Activated CD4-positive, alpha-beta T cell treated with anti-CD3 and anti-CD28 coated beads for 24 hours (primary cell): ENCODE data around the gene KRTDAP.
"Not testable (repeated sequence)": the region's sequence is repeated elsewhere in the genome, so short reads cannot be mapped to it uniquely, and the experiment has no call there.

Experiments used
- DNase-seq, 2 donors: peaks; one replicate each; pipeline ENCODE4 v3.0.0-alpha.2; 2020; ENCODE audit warnings: low read depth in 2 of 2

The KRTDAP gene

GRCh38 chr19:35484252-35485036, 5.8 kb downstream of the KRTDAP start:
- no peak for DNase-seq

- DNase-seq, result no peak
Measured at GRCh38 chr19:35483089-35483488, 7.2 kb downstream of the KRTDAP start.

GRCh38 chr19:35478794-35479677, 11.2 kb downstream of the KRTDAP start:
- DNase-seq, result no peak

GRCh38 chr19:35476149-35476548, 14.1 kb downstream of the KRTDAP start:
- no peak for DNase-seq

GRCh38 chr19:35474594-35474993, 15.7 kb downstream of the KRTDAP start:
- DNase-seq, result not testable (repeated sequence)

GRCh38 chr19:35474104-35474503, 16.2 kb downstream of the KRTDAP start:
- DNase-seq, result no peak

- DNase-seq, result no peak
Measured at GRCh38 chr19:35471946-35472345, 18.3 kb downstream of the KRTDAP start.

GRCh38 chr19:35471075-35471474, 19.2 kb downstream of the KRTDAP start:
- DNase-seq, result not testable (repeated sequence)

GRCh38 chr19:35470128-35470527, 20.1 kb downstream of the KRTDAP start:
- DNase-seq, result no peak

GRCh38 chr19:35468637-35469036, 21.6 kb downstream of the KRTDAP start:
- DNase-seq, result peak in 1 of 2 donors; percentile 43

- no peak for DNase-seq
Measured at GRCh38 chr19:35466259-35466658, 24.0 kb downstream of the KRTDAP start.

GRCh38 chr19:35462956-35463355, 27.3 kb downstream of the KRTDAP start:
- not testable (repeated sequence) for DNase-seq

GRCh38 chr19:35462476-35462953, 27.7 kb downstream of the KRTDAP start:
- no peak for DNase-seq

- not testable (repeated sequence) for DNase-seq
Measured at GRCh38 chr19:35461788-35462187, 28.5 kb downstream of the KRTDAP start.

GRCh38 chr19:35461060-35461459, 29.2 kb downstream of the KRTDAP start:
- no peak for DNase-seq

GRCh38 chr19:35460608-35461007, 29.7 kb downstream of the KRTDAP start:
- no peak for DNase-seq

GRCh38 chr19:35459414-35460082, 30.7 kb downstream of the KRTDAP start:
- no peak for DNase-seq

GRCh38 chr19:35458731-35459391, 31.4 kb downstream of the KRTDAP start:
- no peak for DNase-seq

GRCh38 chr19:35458192-35458591, 32.1 kb downstream of the KRTDAP start:
- DNase-seq, result no peak

GRCh38 chr19:35457173-35457572, 33.1 kb downstream of the KRTDAP start:
- no peak for DNase-seq

GRCh38 chr19:35455616-35456201, 34.6 kb downstream of the KRTDAP start:
- no peak for DNase-seq
